ENCODE measurements around the gene ARHGAP31.

The ARHGAP31 gene

GRCh38 chr3:119395923-119396358 is 101.8 kb downstream of the ARHGAP31 start:
- DNase-seq (ENCODE audit: low read depth in 2 of 2), result no peak

GRCh38 chr3:119396870-119397269 is 102.7 kb downstream of the ARHGAP31 start:
- no peak for DNase-seq (ENCODE audit: low read depth in 2 of 2)

- DNase-seq (ENCODE audit: low read depth in 2 of 2), result no peak
Observed at GRCh38 chr3:119400466-119400865, 106.3 kb downstream of the ARHGAP31 start.

- DNase-seq (ENCODE audit: low read depth in 2 of 2), result no peak
Observed at GRCh38 chr3:119401069-119401468, 106.9 kb downstream of the ARHGAP31 start.

- DNase-seq (ENCODE audit: low read depth in 2 of 2), result no peak
Observed at GRCh38 chr3:119401503-119402440, 107.6 kb downstream of the ARHGAP31 start.

- no peak for DNase-seq (ENCODE audit: low read depth in 2 of 2)
Observed at GRCh38 chr3:119402791-119403190, 108.6 kb downstream of the ARHGAP31 start.

GRCh38 chr3:119403201-119403600 is 109.0 kb downstream of the ARHGAP31 start:
- DNase-seq (ENCODE audit: low read depth in 2 of 2), result no peak

GRCh38 chr3:119405315-119405714 is 111.1 kb downstream of the ARHGAP31 start:
- DNase-seq (ENCODE audit: low read depth in 2 of 2), result no peak

GRCh38 chr3:119408243-119408950 is 114.2 kb downstream of the ARHGAP31 start:
- DNase-seq (ENCODE audit: low read depth in 2 of 2), result no peak

GRCh38 chr3:119409844-119410243 is 115.7 kb downstream of the ARHGAP31 start:
- DNase-seq (ENCODE audit: low read depth in 2 of 2), result no peak

GRCh38 chr3:119413603-119414280 is 119.6 kb downstream of the ARHGAP31 start:
- no peak for DNase-seq (ENCODE audit: low read depth in 2 of 2)

GRCh38 chr3:119416873-119417272 is 122.7 kb downstream of the ARHGAP31 start:
- no peak for DNase-seq (ENCODE audit: low read depth in 2 of 2)

- DNase-seq (ENCODE audit: low read depth in 2 of 2), result no peak
Observed at GRCh38 chr3:119417771-119418512, 123.8 kb downstream of the ARHGAP31 start.

- DNase-seq (ENCODE audit: low read depth in 2 of 2), result no peak
Observed at GRCh38 chr3:119418641-119419040, 124.5 kb downstream of the ARHGAP31 start.

GRCh38 chr3:119420196-119420595 is 126.0 kb downstream of the ARHGAP31 start:
- DNase-seq (ENCODE audit: low read depth in 2 of 2), result no peak

GRCh38 chr3:119427669-119428068 is 133.5 kb downstream of the ARHGAP31 start:
- no peak for DNase-seq (ENCODE audit: low read depth in 2 of 2)

- no peak for DNase-seq (ENCODE audit: low read depth in 2 of 2)
Observed at GRCh38 chr3:119428538-119428937, 134.4 kb downstream of the ARHGAP31 start.

GRCh38 chr3:119433613-119434325 is 139.6 kb downstream of the ARHGAP31 start:
- DNase-seq (ENCODE audit: low read depth in 2 of 2), result no peak

GRCh38 chr3:119434703-119435102 is 140.5 kb downstream of the ARHGAP31 start:
- DNase-seq (ENCODE audit: low read depth in 2 of 2), result no peak

GRCh38 chr3:119436977-119437376 is 142.8 kb downstream of the ARHGAP31 start:
- no peak for DNase-seq (ENCODE audit: low read depth in 2 of 2)
